Activated CD4-positive, alpha-beta T cell treated with anti-CD3 and anti-CD28 coated beads, Interleukin-10, Interleukin-2, amounts not matched to agents 100 ng/mL and 50 ng/mL, durations not matched to agents 16 hours and 8 hours (primary cell): ENCODE results near the gene RCL1.
A peak's percentile ranks its signal among the peaks of the same experiment; 100 is the strongest.
"Not testable (repeated sequence)": the region's sequence is repeated elsewhere in the genome, so short reads cannot be mapped to it uniquely, and the experiment has no call there.

ENCODE experiments used
- DNase-seq: peaks from one replicate; pipeline ENCODE4 v3.0.0-alpha.2; 2020

The RCL1 gene, protein sequence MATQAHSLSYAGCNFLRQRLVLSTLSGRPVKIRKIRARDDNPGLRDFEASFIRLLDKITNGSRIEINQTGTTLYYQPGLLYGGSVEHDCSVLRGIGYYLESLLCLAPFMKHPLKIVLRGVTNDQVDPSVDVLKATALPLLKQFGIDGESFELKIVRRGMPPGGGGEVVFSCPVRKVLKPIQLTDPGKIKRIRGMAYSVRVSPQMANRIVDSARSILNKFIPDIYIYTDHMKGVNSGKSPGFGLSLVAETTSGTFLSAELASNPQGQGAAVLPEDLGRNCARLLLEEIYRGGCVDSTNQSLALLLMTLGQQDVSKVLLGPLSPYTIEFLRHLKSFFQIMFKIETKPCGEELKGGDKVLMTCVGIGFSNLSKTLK

DNA sequence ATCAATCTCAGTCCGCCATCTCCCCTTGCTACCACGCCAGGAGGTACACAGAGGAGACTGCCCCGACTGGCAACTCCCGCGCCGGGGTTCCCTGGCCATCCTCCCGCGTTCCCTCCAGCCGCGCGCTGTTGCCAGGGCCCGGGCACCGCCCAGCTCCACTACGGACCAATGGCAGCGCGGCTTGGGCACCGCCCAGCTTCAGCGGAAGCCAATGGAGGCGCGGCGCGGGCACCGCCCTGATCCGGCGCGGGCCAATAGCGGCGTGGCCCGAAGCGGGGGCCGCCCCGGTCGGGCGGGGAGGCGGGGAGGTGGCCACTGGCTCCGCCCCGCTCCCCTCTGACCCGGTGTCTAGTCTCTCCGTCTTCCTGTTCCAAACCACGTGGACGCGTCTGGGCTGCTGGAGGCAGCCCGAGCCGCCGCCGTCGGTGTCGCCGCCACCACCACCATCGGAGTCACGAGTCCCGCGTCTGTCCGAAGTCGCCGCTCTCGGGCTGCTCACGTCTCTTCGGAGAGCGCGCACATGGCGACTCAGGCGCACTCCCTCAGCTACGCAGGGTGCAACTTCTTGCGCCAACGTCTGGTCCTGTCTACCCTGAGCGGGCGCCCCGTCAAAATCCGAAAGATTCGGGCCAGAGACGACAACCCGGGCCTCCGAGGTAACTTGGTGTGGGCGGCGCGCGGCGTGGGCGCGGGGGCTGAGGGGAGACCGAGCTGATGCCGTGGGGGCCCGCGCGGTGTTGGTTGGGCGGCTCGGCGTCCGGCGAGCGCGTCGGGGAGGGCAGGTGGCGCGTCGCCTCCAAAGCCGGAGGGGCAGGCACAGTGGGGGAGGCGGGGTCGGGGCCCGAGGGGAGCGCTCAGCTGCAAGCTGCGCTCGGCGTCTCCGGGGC lies at the start of gene RCL1:
RCL1 (plus strand) TSS at position 373 of the 887 bp plus-strand sequence; CDS start at position 521, 148 bp downstream.
- peak; percentile 99 for DNase-seq

DNA sequence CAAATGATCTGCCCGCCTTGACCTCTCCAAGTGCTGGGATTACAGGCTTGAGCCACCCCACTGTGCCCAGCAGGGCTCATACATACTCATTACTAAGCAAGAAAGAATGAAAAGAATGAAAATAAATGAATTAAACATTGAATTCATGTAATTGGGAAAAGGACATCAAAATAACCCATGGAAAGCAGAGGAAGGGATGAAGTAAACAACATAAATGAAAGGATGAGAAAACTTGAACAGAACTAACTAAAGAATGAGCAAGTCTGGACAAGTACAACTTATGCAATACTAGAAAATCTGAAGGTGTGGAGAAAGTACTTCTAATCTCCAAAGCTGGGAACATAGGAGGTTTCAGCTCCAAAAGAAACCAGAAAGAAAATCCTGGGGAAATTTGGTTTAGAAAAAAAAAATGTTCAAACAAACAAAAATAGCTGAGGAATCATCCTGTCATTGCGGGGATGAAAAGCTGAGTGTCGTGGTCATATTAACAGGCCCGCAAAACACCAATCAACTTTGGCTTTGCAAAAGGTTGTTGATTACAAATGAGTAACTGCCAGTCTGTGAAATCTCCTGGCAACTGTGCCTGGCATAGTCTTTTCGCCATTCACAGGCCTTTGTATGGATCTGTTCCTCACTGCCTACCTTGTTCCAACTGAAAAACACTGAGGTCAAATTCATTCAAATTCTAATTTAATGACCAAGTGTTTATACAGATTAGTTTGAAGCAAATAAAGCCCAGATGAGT lies 49.4 kb upstream of the RCL1 start:
- DNase-seq = no peak

GRCh38 chr9:4746278-4747030 lies 46.3 kb upstream of the RCL1 start:
- peak; percentile 30 for DNase-seq

DNA sequence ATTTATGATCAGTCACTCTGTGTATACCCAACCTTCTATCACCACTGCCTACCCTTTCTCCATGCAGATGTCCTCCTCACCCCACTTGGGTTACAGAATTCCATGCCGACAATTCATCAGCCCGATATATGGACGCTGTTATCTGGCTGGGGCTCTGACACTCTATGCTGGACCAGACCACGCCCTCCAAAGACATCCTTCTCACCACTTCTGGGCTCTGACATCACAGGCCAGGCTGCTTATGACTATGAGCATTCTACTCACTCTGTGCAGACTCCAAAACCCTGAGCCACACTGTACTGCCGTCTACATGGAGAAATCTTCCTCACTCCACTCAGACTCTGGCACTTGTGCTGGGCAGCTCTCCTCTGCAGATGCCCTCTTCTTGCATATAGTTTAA lies 44.1 kb upstream of the RCL1 start:
- DNase-seq = no peak

DNA sequence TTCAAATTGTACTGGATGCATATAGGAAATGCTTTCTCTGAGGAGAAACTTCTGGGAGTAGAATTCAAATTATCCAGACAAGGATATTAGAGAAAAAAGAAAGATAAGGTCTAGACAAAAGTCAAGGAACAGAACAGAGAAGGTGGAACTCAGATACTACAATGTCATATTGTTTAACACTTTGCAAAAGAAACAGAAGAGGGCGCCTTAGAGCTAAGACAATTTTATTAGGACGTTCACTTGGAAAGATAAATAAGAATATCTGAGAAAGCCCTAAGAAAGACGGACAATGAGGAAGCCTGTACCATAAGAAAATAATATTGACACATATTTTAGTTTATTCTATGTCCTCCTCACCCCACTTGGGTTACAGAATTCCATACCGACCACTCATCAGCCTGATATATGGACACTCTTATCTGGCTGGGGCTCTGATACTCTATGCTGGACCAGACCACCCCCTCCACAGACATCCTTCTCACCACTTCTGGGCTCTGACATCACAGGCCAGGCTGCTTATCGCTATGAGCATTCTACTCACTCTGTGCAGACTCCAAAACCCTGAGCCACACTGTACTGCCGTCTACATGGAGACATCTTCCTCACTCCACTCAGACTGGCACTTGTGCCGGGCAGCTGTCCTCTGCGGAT lies 42.6 kb upstream of the RCL1 start:
- peak; percentile 54 for DNase-seq

- not testable (repeated sequence) for DNase-seq
These were observed 38.2 kb upstream of the RCL1 start for GRCh38 chr9:4754530-4754929.

- no peak for DNase-seq
These were observed 37.6 kb upstream of the RCL1 start for GRCh38 chr9:4755026-4755609.

GRCh38 chr9:4756420-4756819 lies 36.3 kb upstream of the RCL1 start:
- DNase-seq = no peak

GRCh38 chr9:4760122-4760521 lies 32.6 kb upstream of the RCL1 start:
- DNase-seq = no peak

GRCh38 chr9:4762108-4762885 lies 30.4 kb upstream of the RCL1 start:
- peak; percentile 86 for DNase-seq

DNA sequence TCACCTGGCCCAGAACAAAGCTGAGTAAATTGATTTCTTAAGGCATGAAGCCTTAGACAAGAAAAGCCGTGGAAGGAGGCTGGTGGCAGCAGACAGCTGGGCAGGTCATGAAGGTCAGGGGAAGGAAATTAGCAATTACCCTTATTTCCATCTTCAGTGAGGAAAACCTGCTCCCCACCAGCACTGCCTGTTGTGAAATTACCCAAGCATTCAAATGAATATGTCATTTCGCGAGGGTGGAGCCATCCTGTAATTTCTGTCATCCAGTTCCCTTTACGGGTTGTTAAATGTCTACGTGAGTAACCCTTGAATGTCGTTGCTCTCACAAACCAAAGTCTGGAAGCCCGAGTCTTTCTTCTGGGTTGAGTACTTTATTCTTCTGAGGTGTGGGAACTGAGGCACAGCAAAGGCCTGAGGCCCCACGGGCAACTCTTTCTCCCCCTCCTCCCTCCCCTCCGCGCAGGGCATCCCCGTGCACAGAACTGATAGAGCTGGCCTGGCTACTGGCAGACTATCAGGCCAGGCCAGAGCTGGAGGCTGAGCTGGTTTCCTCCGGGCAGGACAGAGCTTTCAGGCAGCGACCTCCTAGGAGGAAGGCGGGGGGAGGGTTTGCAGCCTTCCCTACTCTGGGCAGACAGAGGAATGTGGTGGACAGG lies 29.7 kb upstream of the RCL1 start:
- peak; percentile 23 for DNase-seq

GRCh38 chr9:4764033-4764432 lies 28.7 kb upstream of the RCL1 start:
- DNase-seq = no peak

DNA sequence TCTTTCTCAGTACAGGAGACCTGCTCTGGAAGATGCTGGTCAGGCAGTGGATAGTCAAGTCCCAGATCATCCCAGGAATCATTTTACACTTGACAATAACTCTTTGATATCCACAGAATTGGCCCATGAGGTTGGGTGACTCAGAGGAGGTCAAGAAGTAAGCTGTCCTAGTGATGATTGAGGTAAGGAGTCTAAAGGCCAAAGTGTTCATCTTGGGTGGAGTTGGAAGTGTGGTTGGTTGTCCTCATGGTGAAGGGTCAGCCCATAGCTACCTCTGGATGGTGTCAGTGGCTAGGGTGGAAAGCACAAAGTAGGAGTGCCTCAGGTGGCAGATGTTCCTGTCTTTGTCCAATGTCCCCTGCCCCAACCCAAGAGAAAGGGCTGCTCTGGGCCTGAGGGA lies 24.1 kb upstream of the RCL1 start:
- no peak for DNase-seq

DNA sequence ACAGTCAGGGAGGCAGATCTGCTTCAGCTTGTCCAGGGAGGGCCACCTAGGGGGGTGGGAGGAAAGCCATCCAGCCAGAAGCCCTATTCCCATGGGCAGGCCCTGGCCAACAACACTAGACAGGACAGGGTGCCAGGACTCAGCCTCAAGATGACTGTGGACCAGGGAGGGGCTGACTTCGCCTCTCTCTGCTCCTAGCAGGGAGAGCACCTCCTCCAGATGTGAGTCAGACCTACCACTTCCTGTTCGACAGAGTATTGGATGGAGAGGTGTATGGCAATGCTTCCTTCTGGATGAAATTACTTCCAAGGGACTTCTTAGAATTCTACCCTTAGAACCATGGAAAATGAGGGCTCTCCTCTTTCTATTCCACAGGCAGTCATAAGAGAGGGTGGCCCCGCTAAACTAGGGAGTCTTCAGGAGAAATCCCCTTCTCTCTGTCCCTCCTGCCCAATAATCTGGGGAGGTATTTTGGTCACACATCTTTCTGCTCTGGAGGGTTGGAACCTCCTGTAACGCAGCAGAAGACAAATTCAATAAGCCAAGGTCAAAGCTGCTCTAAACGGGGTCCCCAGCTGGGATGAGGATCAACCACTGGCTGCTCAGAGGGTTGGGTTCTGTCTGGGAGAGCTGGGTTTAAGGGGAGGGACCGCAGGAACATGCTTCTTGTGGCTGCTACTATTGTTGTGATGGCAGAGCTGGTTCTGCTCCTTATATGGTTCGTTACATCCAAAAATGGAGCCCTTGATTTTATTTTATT lies 23.2 kb upstream of the RCL1 start:
- peak; percentile 47 for DNase-seq

- no peak for DNase-seq
These were observed 21.0 kb upstream of the RCL1 start for GRCh38 chr9:4771788-4772187.

GRCh38 chr9:4774209-4774608 lies 18.5 kb upstream of the RCL1 start:
- no peak for DNase-seq

GRCh38 chr9:4774958-4775357 lies 17.8 kb upstream of the RCL1 start:
- DNase-seq = not testable (repeated sequence)

- no peak for DNase-seq
These were observed 12.1 kb upstream of the RCL1 start for GRCh38 chr9:4780651-4781050.

DNA sequence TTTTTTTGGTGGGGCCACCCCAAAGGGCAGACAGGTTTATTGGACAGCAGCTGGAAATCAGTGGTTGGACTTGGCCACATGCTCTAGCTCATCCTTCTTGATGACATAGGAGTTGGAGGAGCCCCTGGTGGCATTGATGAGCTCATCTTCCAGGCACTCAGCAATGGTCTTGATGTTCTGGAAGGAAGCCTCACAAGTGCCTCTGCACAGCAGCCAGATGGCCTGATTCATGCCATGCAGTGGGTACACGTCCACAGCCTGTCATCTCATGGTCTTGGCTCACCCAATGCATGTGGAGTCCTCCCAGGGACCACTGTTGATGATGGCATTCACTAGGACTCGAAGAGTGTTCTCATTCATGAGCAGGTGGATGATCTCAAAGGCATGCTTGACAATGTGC lies 11.3 kb upstream of the RCL1 start:
- no peak for DNase-seq
